K562 (cell line): ENCODE results near the gene PSRC1. TPM values are rescaled to one million over a fixed set of nuclear protein-coding genes. Genes with fewer than 3 reads are reported as not detected.
A peak's percentile ranks its signal among the peaks of the same experiment; 100 is the strongest.

Experiments used
- EWSR1 ChIP-seq: fragments of 450-650 bp; IDR thresholded peaks from 2 replicates; pipeline ENCODE4 v1.6.1; 2018; ENCODE audit warnings: borderline replicate concordance, mild to moderate bottlenecking, low read depth, moderate library complexity; ENCODE audit not compliant: partially characterized antibody
- HIVEP1 ChIP-seq: fragments of 250-450 bp; sonication (Bioruptor Pico); IDR thresholded peaks from 2 replicates; pipeline ENCODE4 v1.4.0; 2020; ENCODE audit warnings: mild to moderate bottlenecking
- RBFOX2 ChIP-seq: fragments of 200-400 bp; formaldehyde crosslinking; IDR thresholded peaks from 2 replicates; pipeline ENCODE4 v1.6.1; 2017; ENCODE audit warnings: low read depth, mild to moderate bottlenecking, low read length, moderate library complexity
- RERE ChIP-seq: sonication (generic); formaldehyde crosslinking; IDR thresholded peaks from 2 replicates; pipeline ENCODE4 v1.8.0; 2023; ENCODE audit warnings: missing genetic modification reagents, mild to moderate bottlenecking, borderline replicate concordance
- RFX1 ChIP-seq: fragments of 450-650 bp; IDR thresholded peaks from 2 replicates; pipeline ENCODE4 v1.6.1; 2016; ENCODE audit warnings: mild to moderate bottlenecking, moderate library complexity
- ZBTB2 ChIP-seq: fragments of 450-650 bp; IDR thresholded peaks from 2 replicates; pipeline ENCODE4 v1.6.1; 2016; ENCODE audit warnings: antibody characterized with exemption
- ZBTB5 ChIP-seq: fragments of 450-650 bp; IDR thresholded peaks from 2 replicates; pipeline ENCODE4 v1.6.1; 2017; ENCODE audit warnings: antibody characterized with exemption
- polyA plus RNA-seq, 8 experiments: library from polyadenylated mRNA; depleted of rRNA in 4 of 8; stranded (reverse) in 5 of 8; unstranded in 3 of 8; fragments of >200 nt; fragmentation: Nextera tagmentation in 2 of 8; fragmentation: Illumina TruSeq in 1 of 8; extraction: Ambion mirVana in 2 of 8; extraction: Trizol in 1 of 8; gene quantifications; 2 replicates each; pipeline versions ENCODE4 v1.2.1 to v1.2.3, GENCODE V29; 2011 to 2014; ENCODE audit warnings: inconsistent platforms in 1 of 8, missing spikeins in 1 of 8
- total RNA-seq, 7 experiments: library from RNA; depleted of rRNA in 6 of 7; stranded (reverse); fragments of >200 nt in 6 of 7; fragmentation: Illumina TruSeq in 2 of 7; extraction: Trizol in 2 of 7; gene quantifications; 2 replicates each; pipeline versions ENCODE4 v1.2.1 to v1.2.3, GENCODE V29; 2011 to 2021; ENCODE audit warnings: low replicate concordance in 1 of 7
- TF ChIP-seq, protein P1 (sequence below), 3 experiments: fragments of 200-800 bp in 1 of 3; sonication (Bioruptor generic) in 1 of 3; sonication (generic) in 1 of 3; formaldehyde crosslinking in 1 of 3; IDR thresholded peaks; 2 replicates each; pipeline versions ENCODE4 v1.6.1 to v1.8.0; 2016 to 2022; ENCODE audit warnings: mild to moderate bottlenecking in 2 of 3, missing compliant biosample characterization in 2 of 3, missing genetic modification characterization in 2 of 3, missing genetic modification reagents in 1 of 3

The PSRC1 gene
- total and polyA plus RNA-seq, 9 of the 15 experiments (the other 6 are each of a cell fraction or from before 2014, with no cell fraction given) = 6.5 to 65.2 (median 39.3) TPM

DNA sequence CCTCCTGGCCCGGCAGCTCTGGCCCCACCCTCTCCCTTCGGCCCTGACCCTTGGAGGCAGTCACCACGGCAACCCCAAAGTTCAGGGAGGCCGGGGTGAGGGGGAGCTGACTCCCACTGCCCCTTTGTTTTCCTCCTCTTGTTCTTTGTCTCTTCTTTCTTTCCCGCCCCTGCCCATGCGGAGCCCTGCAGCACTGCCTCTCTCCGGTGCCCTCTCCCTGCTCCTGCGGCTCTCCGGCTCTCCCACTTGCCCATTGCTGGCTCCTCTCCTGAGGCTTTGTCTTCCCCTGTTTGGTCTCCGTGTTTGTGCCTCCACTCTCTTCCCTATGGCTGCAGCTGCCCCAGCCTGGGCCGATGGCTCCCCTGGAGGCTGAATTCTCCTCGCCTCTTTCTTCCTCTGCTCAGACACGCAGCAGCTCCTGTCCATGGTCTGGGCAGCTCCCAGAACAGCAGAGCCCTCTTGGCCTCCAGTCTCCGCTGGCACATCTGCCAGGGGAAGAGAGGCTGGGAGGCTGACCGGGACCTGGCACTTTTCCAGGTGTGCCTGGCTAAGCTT lies 27.8 kb downstream of the PSRC1 start (continued):
- TF ChIP-seq ZBTB5 (no peak), HIVEP1 (CRISPR knock-in tag) (no peak), RERE (CRISPR knock-in tag) (0 out of 2 replicates have a peak, but pooled peaks have one; percentile 57), ZBTB2 (0 out of 2 replicates have a peak, but pooled peaks have one; percentile 12), RBFOX2 (peak; percentile 29; the same call in 1 of the 2 replicates), EWSR1 (no peak), RFX1 (peak; percentile 81; the same call in 1 of the 2 replicates)
- TF ChIP-seq, protein P1, sequence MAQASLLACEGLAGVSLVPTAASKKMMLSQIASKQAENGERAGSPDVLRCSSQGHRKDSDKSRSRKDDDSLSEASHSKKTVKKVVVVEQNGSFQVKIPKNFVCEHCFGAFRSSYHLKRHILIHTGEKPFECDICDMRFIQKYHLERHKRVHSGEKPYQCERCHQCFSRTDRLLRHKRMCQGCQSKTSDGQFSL (CRISPR knock-in tag; IDR thresholded peaks at IDR 0.05) = peak; percentile 15; the same call in 1 of the 2 replicates
- TF ChIP-seq, protein P1 (tag; IDR thresholded peaks at IDR 0.05) = no peak
